NCI-H748 treated with DMSO at 0.1 percent for 48 hours (cell line): ENCODE results near the gene GCNT3.
A peak's percentile ranks its signal among the peaks of the same experiment; 100 is the strongest.

Source experiments
- DNase-seq: peaks from one replicate; lab custom pipeline; 2025; lab: John Stamatoyannopoulos, UW

GCNT3 gene, protein sequence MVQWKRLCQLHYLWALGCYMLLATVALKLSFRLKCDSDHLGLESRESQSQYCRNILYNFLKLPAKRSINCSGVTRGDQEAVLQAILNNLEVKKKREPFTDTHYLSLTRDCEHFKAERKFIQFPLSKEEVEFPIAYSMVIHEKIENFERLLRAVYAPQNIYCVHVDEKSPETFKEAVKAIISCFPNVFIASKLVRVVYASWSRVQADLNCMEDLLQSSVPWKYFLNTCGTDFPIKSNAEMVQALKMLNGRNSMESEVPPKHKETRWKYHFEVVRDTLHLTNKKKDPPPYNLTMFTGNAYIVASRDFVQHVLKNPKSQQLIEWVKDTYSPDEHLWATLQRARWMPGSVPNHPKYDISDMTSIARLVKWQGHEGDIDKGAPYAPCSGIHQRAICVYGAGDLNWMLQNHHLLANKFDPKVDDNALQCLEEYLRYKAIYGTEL

DNA sequence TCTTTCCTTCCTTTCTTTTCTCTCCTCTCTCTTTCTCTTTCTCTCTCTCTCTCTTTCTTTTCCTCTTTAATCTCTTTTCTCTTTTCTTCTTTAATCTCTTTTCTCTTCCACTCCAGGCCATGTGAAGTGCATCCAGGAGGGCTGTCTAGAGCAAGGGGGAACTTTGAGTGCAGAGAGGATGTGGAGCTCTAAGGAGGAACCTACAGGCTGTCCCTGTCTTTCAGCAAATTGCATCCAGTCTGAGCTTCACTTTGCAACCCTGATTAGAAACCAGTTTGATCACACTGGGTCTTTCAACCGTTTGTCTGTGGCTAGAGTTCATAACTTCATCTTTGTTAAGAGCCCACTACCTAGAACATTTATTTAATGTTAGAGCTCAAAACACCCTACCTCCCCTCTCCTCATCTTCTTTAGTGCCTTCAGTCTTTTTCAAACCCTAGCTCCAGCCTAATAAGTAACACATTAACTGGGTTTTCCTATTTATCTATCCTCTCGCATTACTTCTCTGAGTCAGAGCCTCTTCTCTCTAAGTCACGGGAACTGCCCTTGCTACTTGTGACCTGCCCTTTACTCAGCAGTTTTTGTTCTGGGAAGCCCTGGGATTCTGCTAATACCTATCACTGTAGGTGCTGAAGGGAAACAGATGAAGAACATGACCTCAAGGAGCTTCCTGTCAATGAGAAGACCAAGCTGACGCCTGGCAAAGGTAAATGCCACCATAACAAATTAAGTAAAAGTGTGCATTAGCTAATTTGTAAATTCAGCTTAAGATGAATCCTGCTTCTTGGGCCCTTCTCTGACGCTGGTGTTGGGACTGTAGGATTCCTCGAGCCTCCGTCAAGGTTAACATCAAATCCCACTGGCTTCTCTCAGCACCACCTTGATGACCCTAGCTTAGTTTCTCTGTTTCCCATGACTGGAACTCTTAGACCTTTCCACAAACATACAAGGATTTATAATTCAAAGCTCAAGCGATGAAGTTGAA lies at the start of gene GCNT3:
Gene GCNT3, plus strand, starts transcription at position 508 of the 985 bp plus-strand sequence. CDS start 6,456 bp downstream, outside the sequence.
- DNase-seq: no peak

DNA sequence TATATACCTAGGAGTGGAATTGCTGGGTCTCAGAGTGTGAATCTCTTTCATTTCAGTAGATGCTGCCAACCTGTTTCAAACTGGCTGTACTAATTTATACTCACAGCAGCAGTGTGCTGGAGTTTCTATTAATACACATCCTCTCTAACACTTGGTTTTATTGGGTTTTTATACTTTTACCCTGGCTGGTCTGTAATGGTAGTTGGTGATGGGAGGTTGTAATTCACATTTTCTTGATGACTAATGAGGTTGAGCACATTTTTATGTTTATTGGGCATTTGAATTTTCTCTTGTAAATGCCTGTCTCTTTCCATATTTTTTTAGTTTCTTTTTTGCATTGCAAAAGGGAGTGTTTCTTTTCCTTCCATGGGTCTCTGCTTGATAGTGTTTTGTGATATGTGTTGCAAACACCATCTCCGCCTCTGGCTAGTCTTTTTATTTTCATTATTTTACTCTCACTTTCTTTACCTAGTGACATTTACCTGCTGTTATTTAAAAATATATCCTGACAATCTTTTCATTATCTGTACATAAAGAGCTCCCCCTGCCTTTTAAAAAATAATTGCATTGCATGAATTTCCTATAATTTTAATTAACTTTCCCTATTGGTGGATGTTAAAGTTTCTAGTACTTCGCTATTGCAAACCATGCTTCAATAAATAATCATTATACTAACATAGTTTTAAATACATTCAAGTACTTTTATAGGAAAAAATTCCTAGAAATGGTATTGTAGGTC lies 49.0 kb upstream of the GCNT3 start:
- no peak for DNase-seq

DNA sequence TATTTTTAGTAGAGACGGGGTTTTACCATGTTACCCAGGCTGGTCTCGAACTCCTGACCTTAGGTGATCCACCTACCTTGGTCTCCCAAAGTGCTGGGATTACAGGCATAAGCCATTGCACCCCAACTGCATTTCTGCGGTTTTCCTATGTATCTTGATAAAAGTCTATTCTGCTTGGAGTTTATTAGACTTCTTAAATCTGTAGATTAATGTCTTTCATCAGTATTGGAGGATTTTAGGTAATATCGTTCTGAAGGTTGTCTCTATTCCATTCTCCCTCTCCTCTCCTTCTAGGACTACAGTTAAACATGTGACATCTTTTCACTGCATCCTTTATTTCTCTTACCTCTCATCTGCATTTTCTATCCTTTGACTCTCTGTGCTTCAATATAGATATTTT lies 46.3 kb upstream of the GCNT3 start:
- no peak for DNase-seq

DNA sequence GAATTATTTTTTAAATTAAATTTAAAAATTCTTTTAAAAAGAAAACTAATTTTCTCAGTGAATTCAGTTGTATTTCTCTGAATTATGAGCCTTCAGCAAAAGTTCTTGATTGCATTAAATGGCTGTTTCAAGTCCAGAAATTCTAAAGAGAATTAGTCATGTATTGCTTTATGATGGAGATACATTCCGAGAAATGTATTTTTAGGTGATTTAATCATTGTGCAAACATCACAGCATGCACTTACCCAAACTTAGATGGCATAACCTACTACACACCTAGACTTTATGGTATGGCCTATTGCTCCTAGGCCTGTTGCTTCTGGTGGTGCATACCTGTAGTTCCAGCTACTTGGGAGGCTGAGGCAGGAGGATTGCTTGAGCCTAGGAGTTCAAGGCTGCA lies 44.3 kb upstream of the GCNT3 start:
- DNase-seq: no peak

DNA sequence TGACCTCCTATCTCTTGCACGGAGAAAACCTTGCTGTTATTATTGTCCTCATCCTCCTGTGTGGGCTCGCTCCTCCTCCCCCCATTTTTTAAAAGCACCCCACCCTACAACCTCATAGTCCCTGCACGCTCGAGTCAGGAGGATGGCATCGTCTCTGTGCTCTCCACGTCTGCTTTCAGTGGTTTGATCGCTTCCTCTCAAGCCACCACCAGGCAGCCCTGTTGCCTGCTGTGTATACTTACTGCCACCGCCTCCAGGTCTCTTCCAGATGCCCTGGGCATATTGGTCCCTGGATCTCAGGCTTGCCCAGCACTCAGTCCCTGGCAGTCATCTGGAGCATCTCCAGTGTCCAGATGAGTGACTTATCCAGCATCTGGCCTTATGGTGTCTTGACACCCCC lies 42.1 kb upstream of the GCNT3 start:
- DNase-seq: no peak

DNA sequence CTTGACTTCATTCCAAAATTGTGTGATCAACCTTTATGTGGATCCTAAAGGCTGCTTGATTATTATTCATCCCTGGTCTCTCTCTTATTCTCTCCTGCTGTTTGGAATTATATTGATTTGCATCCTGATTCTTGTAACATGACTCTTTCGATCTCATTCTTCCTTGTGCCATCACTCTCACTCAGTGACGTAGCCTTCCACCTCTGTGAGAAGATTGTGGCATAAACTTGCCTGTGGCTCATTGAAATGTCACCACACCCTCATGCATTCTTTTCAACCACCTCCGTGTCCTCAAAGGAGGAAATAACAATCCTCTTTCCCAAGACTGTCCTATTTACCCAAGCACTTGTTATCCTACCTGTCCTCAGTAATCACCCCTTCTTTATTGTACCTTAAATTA lies 41.3 kb upstream of the GCNT3 start:
- no peak for DNase-seq

DNA sequence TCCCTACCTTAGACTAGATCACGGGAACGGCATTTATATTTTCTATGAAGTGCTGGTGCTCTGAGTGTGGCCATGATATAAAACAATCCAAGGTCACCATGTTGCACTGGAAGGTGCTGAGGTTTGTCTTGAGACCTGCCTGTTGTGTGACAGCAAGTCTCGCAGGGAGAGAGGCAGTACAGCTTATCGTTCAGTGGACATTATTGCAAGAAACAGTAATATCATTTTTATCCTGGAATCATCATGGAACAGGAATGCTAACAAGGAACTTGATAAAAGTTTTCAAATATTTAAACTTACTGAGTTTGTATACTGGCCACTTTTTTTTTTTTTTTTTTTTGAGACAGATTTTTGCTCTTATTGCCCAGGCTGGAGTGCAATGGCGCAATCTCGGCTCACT lies 40.0 kb upstream of the GCNT3 start:
- no peak for DNase-seq

DNA sequence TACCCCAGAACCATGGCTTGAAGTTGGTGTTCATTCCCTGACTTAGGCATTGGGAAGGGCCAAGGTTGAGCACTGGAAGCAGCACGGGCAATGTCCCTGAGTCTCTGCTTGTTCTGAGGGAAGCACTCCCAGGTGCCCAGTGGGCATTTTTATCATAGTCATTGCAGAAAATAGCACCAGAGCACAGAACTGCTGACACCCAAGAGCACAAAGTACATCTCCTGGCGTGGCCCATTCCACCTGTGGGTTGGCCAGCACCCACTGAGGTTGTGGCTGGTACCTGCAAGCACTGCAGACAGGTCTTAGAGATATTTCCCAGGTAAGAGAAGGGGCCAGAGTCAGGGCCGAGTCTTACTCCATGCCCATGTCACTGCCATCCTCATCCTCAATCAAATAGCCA lies 28.5 kb upstream of the GCNT3 start:
- no peak for DNase-seq

DNA sequence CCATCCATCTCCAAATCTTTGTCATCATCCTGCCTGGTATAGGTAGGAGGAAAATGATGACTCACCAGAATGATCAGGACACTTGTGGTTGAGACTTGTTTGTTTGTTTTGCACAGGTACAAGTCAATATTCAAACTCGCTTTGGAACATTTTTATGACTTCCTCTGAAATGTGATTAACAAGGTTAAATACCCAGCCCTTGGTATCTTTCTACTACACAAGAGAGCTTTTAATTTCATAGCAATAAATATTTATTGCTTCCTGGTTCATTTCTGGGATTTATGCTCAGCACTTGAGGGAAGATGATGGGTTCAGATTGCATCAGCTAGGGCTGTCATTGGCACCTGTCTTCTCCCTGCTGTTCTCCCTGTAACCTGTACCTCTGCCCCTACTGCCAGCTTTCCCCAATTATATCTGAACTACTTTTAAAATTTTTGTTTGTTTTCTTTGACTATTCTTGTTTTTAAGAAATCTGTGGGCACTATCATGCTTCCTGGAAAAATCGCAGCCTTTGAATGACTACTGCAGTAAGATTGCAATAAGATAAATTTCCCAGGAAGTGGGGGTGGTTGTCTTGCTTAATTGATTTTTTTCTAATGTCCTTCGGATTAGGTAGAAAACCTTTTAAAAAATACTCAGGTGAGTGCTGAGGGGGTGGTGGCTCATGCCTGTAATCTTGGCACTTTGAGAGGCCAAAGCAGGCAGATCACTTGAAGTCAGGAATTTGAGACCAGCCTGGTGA lies 24.3 kb upstream of the GCNT3 start:
- DNase-seq: peak; percentile 64

DNA sequence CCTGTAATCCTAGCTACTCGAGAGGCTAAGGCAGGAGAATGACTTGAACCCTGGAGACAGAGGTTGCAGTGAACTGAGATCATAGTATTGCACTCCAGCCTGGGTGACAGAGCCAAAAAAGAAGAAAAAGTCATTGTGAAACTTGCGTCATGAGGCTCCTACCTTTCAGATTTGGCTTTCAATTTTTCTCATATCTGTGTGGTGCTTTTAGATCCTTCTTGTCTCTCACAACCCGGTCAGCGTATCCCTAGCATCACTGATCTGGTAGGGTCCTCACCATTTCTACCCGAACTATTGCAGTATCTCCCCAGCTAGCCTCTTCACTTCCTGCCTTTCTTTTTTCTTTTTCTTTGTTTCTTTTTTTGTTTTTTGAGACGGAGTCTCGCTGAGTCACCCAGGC lies 21.6 kb upstream of the GCNT3 start:
- DNase-seq: no peak

DNA sequence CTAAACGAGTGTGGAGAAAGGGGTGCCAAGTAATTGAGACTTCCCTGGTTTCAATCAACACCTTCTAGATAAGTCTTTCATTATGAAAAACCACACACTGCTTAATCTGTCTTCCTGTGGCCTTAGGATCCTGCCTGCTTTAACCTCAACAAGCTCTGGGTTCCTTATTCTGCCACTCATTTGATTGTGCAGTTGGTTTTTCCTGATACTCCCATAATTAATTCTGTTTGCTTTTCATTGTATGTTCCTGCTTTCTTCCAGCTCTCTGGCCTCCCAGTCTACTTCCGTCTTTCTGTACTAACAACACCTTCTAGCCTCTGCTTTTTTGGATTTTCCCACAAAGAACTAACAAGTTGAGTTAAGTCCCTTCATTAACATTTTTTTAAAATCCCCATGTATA lies 20.2 kb upstream of the GCNT3 start:
- peak; percentile 7 for DNase-seq

DNA sequence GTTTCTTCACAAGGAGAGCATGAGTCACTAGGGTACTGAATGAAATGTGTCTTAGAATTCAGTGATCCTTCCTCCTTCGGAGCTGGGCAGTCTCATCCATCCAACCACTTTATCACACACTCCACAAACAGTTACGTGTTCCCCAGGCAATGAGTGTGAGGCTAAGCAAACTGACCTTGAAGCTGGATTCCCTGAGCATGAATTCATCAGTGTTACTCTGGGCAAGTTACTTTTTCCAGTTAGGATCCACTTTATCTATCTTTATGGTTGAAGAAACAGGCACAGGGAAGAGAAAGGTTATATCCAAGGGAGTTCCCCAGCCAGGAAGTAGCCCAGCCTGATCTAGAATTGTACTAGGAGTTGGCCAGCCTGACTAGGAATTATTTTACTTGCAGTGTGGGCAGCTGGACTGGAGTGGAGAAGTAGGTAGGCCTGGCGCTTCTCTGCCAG lies 17.1 kb upstream of the GCNT3 start:
- no peak for DNase-seq

DNA sequence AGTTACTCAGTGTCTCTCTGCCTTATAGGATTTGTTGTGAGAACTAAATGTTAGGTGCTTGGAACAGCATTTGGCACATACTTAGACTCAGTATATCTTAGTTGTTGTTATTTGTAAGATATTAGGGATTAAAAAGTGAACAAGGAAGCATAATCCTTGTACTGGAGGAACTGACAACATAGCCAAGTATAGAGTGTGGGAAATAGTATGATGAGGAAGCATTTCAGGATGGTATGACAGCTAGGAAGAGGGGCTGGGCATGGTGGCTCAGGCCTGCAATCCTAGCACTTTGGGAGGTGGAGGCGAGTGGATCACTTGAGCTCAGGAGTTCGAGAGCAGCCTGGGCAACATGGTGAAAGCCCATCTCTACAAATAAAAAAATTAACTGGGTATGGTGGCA lies 16.6 kb upstream of the GCNT3 start:
- no peak for DNase-seq

DNA sequence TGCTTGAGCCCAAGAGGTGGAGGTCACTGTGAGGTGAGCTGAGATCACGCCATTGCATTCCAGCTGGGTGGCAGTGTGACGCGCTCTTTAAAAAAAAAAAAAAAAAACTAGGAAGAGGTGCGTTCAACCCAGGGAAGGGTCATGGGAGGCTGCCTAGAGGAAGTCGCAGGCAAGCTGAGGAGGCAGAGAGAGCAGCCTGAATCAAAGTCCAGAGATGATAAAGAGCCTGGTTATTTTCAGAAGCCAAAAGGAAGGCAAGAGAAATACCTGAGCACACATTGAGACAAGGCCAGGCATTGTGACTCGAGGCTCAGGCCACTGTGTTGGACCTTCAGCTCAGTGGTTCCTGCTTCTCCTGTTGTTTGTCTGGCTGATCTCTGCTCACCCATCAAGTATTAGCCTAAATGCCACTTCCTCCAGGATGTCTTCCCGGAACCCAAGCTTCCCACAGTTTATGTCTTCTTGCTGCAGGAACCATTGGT lies 16.1 kb upstream of the GCNT3 start:
- DNase-seq: no peak

DNA sequence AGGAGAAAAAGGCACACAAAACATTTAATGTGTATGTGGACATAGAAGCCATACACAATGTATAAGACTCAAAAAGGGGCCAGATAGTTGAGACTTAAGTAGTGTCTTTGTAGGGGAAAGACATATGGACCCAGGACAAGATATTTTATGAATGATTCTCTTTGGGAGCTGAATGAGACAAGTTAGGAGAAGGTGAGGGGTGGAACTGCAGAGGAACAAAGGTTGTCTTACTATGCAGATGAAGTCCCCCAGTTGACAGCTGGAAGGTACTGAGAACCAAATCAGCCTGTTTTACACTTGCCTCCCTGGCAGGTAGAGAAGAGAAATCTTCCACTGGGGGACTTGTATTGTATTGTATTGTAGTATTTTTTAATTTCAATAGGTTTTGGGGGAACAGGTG lies 14.9 kb upstream of the GCNT3 start:
- DNase-seq: no peak

DNA sequence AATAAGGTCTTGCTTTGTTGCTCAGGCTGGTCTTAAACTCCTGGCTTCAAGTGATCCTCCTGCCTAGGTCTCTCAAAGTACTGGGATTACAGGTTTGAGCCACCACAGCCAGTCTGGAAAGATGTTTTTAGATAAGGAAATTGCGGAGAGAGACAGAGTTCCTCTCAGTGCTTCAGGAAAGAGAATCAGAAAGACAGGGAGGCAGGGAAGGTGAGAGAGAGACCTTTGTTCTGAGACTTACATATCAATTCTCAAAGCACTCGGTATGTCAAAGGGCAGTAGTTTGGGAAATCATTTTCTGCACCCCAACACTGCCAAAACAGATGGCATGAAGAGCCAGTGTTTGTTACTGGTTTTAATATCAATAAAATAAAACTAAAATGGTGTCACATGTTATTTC lies 13.1 kb upstream of the GCNT3 start:
- no peak for DNase-seq

DNA sequence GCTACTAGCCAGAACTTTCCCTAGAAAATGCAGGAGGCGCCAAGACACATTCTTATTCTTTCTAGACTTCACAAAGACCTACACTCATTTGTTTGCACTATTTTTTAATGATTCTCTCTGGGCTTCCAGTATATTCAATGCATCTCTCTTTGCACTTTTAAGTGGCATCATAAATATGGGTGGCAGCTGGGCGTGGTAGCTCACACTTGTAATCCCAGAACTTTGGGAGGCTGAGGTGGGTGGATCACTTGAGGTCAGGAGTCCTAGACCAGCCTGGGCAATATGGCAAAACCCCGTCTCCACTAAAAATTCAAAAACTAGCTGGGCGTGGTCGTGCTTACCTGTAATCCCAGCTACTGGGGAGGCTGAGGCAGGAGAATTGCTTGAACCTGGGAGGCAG lies 5.6 kb upstream of the GCNT3 start:
- DNase-seq: no peak

DNA sequence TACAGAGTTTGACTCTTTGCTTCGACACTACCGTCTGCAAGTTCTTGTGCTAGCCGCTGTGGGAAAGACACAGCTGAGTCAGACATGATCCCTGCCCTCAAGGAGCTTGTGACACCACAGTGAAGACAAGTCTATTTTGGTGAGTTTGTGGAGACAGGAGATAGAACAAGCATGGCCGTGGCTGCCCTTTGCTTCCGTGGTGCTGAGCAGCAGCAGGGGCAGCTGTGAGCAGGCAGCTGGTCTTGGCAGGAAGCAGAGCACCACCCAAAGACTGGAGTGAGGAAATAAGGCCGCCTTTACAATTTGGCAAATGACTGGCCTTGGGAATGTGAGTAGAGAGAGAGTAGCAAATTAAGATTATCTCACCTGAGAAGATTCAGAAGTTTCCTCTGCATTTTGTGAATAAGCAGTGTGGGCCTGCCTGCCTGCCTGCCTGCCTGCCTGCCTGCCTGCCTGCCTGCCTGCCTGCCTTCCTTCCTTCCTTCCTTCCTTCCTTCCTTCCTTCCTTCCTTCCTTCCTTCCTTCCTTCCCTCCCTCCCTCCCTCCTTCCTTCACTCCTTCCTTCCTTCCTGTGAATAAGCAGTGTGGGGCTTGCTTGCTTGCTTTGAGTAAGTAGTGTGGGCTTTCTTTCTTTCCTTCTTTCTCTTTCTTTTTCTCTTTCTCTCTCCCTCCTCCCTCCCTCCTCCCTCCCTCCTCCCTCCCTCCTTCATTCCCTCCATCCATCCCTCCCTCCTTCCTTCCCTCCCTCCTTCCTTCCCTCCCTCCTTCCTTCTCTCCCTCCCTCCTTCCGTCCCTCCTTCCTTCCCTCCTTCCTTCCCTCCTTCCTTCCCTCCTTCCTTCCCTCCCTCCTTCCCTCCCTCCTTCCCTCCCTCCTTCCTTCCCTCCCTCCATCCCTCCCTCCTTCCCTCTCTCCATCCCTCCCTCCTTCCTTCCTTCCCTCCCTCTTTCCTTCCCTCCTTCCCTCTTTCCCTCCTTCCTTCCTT lies 1.6 kb upstream of the GCNT3 start:
- no peak for DNase-seq

DNA sequence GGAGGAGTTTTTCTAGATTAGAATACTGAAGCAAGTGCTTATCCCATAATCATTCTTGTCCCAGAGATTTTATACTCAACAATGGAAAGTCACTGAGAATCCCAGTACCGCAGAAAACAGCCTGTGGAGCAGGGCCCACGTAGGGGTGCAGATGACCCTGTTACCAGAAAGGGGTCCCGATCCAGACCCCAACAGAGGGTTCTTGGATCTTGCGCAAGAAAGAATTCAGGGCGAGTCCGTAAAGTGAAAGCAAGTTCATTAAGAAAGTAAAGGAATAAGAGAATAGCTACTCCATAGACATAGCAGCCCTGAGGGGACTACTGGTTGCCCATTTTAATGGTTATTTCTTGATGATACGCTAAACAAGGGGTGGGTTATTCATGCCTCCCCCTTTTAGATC lies 2.6 kb downstream of the GCNT3 start:
- no peak for DNase-seq

DNA sequence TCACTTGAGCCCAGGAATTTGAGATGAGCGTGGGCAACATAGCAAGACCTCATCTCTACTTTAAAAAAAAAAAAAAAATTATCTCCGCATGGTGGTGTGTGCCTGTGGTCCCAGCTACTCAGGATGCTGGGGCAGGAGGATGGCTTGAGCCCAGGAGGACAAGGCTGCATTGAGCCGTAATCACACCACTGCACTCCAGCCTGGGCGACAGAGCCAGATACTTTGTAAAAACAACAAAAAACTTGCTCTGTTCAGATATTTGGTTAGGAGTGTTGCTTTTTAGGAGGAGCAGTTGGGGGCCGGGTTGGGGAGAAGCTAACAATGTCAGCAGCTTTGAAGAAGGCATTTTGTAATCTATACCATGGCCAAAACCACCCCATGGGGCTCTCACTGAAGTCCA lies 4.1 kb downstream of the GCNT3 start:
- DNase-seq: no peak
